Endothelial cell of umbilical vein (primary cell): ENCODE data around the gene NEAT1. TPM values are rescaled to one million over a fixed set of nuclear protein-coding genes. Genes with fewer than 3 reads are reported as not detected.

Experiments used
- BruUV-seq: library from RNA; stranded (reverse); fragments of 400-500 nt; replicated peaks from 2 replicates; lab custom pipeline; 2021; lab: Mats Ljungman, UMichigan
- CTCF ChIA-PET: fragments of 300-600, 350-600 bp; sonication (Branson Sonifier 250); formaldehyde crosslinking; loops from one replicate; lab custom pipeline; 2021; ENCODE audit warnings: antibody characterized with exemption, inconsistent platforms; lab: Charles Lee
- POLR2A ChIA-PET: fragments of 300-600, 350-600 bp; sonication (Branson Sonifier 250); formaldehyde crosslinking; loops from one replicate; lab custom pipeline; 2021; ENCODE audit warnings: antibody characterized with exemption, inconsistent platforms; lab: Charles Lee
- DNase-seq: peaks from one replicate; pipeline ENCODE4 v3.0.0-alpha.2; 2011; ENCODE audit warnings: low read depth, low spot score
- FAIRE-seq: peaks from 2 replicates; lab custom pipeline; 2011; peaks lifted over from hg19 to GRCh38; lab: Jason Lieb, UNC
- H2AFZ ChIP-seq: 2 replicates; pipeline ENCODE4 v1.6.0; 2012; ENCODE audit warnings: low read depth, low read length, control low read depth, inconsistent platforms
- H3K27ac ChIP-seq: 2 replicates; pipeline ENCODE4 v1.5.1; 2011; ENCODE audit warnings: low read depth, mild to moderate bottlenecking, control low read depth, low read length, moderate library complexity; ENCODE audit not compliant: insufficient read depth
- H3K27me3 ChIP-seq, 2 experiments: 2 replicates each; pipeline versions ENCODE4 v1.6.0 to v1.6.1; 2011; ENCODE audit warnings: low read length in 2 of 2, mixed read lengths in 1 of 2; ENCODE audit not compliant: control insufficient read depth in 2 of 2, insufficient read depth in 2 of 2
- H3K36me3 ChIP-seq, 2 experiments: 2 replicates in 1 of 2; 3 replicates in 1 of 2; pipeline ENCODE4 v1.5.1; 2011; ENCODE audit warnings: low read length in 2 of 2, mild to moderate bottlenecking in 1 of 2, moderate library complexity in 1 of 2; ENCODE audit not compliant: control insufficient read depth in 2 of 2, insufficient read depth in 2 of 2; ENCODE audit errors: extremely low read depth in 1 of 2
- H3K4me1 ChIP-seq: 3 replicates; pipeline ENCODE4 v1.5.1; 2011; ENCODE audit warnings: mild to moderate bottlenecking, low read length; ENCODE audit not compliant: control insufficient read depth, insufficient read depth; ENCODE audit errors: extremely low read depth
- H3K4me2 ChIP-seq: 2 replicates; pipeline ENCODE4 v1.6.1; 2011; ENCODE audit warnings: low read length, control low read depth, mixed read lengths; ENCODE audit not compliant: insufficient read depth
- H3K4me3 ChIP-seq, 3 experiments: fragments of 200-600 bp in 1 of 3; sonication (generic), shearing (Covaris generic) in 1 of 3; replicated peaks in 1 of 3; 2 replicates each; pipeline ENCODE4 v1.5.1; 2011 to 2016; ENCODE audit warnings: control low read depth in 3 of 3, low read length in 3 of 3, mild to moderate bottlenecking in 2 of 3, inconsistent platforms in 1 of 3, low read depth in 1 of 3, moderate library complexity in 1 of 3; ENCODE audit not compliant: insufficient read depth in 1 of 3
- H3K79me2 ChIP-seq: 2 replicates; pipeline ENCODE4 v1.6.0; 2012; ENCODE audit warnings: low read length, inconsistent platforms; ENCODE audit not compliant: control insufficient read depth, insufficient read depth
- H3K9ac ChIP-seq: replicated peaks from 2 replicates; pipeline ENCODE3; 2011; ENCODE audit warnings: low read length, control low read depth; ENCODE audit not compliant: insufficient read depth; ENCODE audit errors: extremely low read depth
- H3K9me1 ChIP-seq: replicated peaks from 3 replicates; pipeline ENCODE4 v1.6.0; 2011; ENCODE audit warnings: mild to moderate bottlenecking, low read length; ENCODE audit not compliant: control insufficient read depth, insufficient read depth; ENCODE audit errors: extremely low read depth
- H3K9me3 ChIP-seq: replicated peaks from 2 replicates; pipeline ENCODE4 v1.5.1; 2012; ENCODE audit warnings: low read length, inconsistent platforms; ENCODE audit not compliant: control insufficient read depth, insufficient read depth
- H4K20me1 ChIP-seq: replicated peaks from 2 replicates; pipeline ENCODE3; 2011; ENCODE audit warnings: mild to moderate bottlenecking, low read length; ENCODE audit not compliant: control insufficient read depth, insufficient read depth; ENCODE audit errors: extremely low read depth
- FOS ChIP-seq: IDR thresholded peaks from 2 replicates; pipeline ENCODE4 v1.6.1; 2011; ENCODE audit warnings: mild to moderate bottlenecking, low read length, moderate library complexity, borderline replicate concordance; ENCODE audit not compliant: insufficient read depth
- MAX ChIP-seq: IDR thresholded peaks from 2 replicates; pipeline ENCODE4 v1.6.1; 2011; ENCODE audit not compliant: insufficient read depth, insufficient read length
- MYC ChIP-seq: IDR thresholded peaks from one replicate; pipeline ENCODE4 v1.6.1; 2011; ENCODE audit warnings: mild to moderate bottlenecking, low read depth, low read length
- POLR2A ChIP-seq: IDR thresholded peaks from 2 replicates; pipeline ENCODE4 v1.6.1; 2012; ENCODE audit warnings: low read depth, mild to moderate bottlenecking, control low read depth, low read length
- POLR2AphosphoS5 ChIP-seq: IDR thresholded peaks from 2 replicates; pipeline ENCODE4 v1.6.1; 2012; ENCODE audit warnings: low read depth, mild to moderate bottlenecking, control low read depth, low read length, moderate library complexity; ENCODE audit not compliant: insufficient read depth
- dilution Hi-C: fragments of 300-500 bp; cut with MboI; formaldehyde crosslinking; loops from one replicate; pipeline ENCODE4 v1.15.0; 2019; ENCODE audit warnings: low sequenced_read_pairs; ENCODE audit not compliant: extremely low pct_ligation_motif_present
- intact Hi-C: fragments of 100-400 bp; cut with micrococcal nuclease; formaldehyde crosslinking; loops from one replicate; pipeline ENCODE4 v1.10.0; 2022
- polyA plus RNA-seq, 4 experiments: library from polyadenylated mRNA; depleted of rRNA in 3 of 4; stranded (reverse) in 3 of 4; unstranded in 1 of 4; fragments of >200 nt; gene quantifications; 2 replicates each; pipeline versions ENCODE4 v1.2.1 to v1.2.3, GENCODE V29; 2011 to 2012; ENCODE audit warnings: missing spikeins in 1 of 4
- total RNA-seq: library from RNA; stranded (reverse); gene quantifications from 2 replicates; pipeline ENCODE4 v1.2.3, GENCODE V29; 2021

Gene NEAT1
- total and polyA plus RNA-seq, 2 donors (not counting 3 experiments of a cell fraction or from before 2014, with no cell fraction given): 34.4 to 957 TPM

- ChIA-PET POLR2A (interaction anchor here (3.4 kb wide), 1 partner anchor 39 kb away, joined by 23 read pairs; the partner anchor contains the start of gene NEAT1), CTCF (no interaction called here)
- Histone ChIP-seq H3K4me2 (peak overlapping the region; percentile 31), H2AFZ (peak overlapping the region; percentile 12), H3K27me3 (no peaks in the 10 kb centered on the region), H3K4me3 (no peak overlapping the region), H3K9me3 (no peaks in the 10 kb centered on the region), H3K9me1 (no peaks in the 10 kb centered on the region), H3K27ac (peak overlapping the region; percentile 62), H3K36me3 (no peaks in the 10 kb centered on the region), H4K20me1 (no peaks in the 10 kb centered on the region), H3K79me2 (peaks cover 29% of the 10 kb centered on the region), H3K4me1 (peaks cover 61% of the 10 kb centered on the region), H3K9ac (peak overlapping the region; percentile 57)
- intact Hi-C loops: loop anchor here (5.0 kb wide), 1 partner anchor 188 kb away; the partner anchor contains the start of genes FAM89B and ZNRD2
- peak; percentile 59 for DNase-seq
- dilution Hi-C loops: no loop called here
- FAIRE-seq: peak; percentile 93
- TF ChIP-seq POLR2AphosphoS5 (peak; percentile 22), MYC (no peak)
- no TSS peak for BruUV-seq
Observed at GRCh38 chr11:65384301-65384889, 38.2 kb upstream of the NEAT1 start.

- H3K4me2 ChIP-seq: peak within 1 kb of the TSS; percentile 87
- peak within 1 kb of the TSS; percentile 57 to 81 (median 63) for H3K4me3 ChIP-seq
- no peaks in the 10 kb centered on the region for H3K36me3 ChIP-seq
- no peaks in the 10 kb centered on the region for H3K9me1 ChIP-seq
- ChIA-PET CTCF (interaction anchor here (0.7 to 1.2 kb wide), 2 partner anchors 17 to 85 kb away, joined by 3 read pairs; no protein-coding TSS in a partner anchor), POLR2A (interaction anchor here (0.8 to 1.4 kb wide), 3 partner anchors 33 to 112 kb away, joined by 3 to 4 read pairs (median 3); partner anchors contain the start of gene MALAT1)
- H3K9ac ChIP-seq: peak within 1 kb of the TSS; percentile 63
- peak within 1 kb of the TSS; percentile 94 for H3K27ac ChIP-seq
- H3K4me1 ChIP-seq: peaks cover 78% of the 10 kb centered on the region
- intact Hi-C loops (no loop called here), dilution Hi-C loops (no loop called here)
- H4K20me1 ChIP-seq: no peaks in the 10 kb centered on the region
- DNase-seq: peak; percentile 85
- H3K27me3 ChIP-seq: no peaks in the 10 kb centered on the region
- no peaks in the 10 kb centered on the region for H3K9me3 ChIP-seq
- peak; percentile 73 for FAIRE-seq
- H2AFZ ChIP-seq: peak within 1 kb of the TSS; percentile 90
- TF ChIP-seq FOS (no peak), POLR2A (peak; percentile 94), MAX (peak; percentile 50), POLR2AphosphoS5 (peak; percentile 94)
- peaks cover 47% of the 10 kb centered on the region for H3K79me2 ChIP-seq
- TSS peak; percentile 39 for BruUV-seq
Observed at GRCh38 chr11:65386307-65387140, 36.1 kb upstream of the NEAT1 start, which contains the start of gene FRMD8. TSS of gene FRMD8 (plus strand) at chr11:65386637. CDS start at chr11:65387037, 400 bp downstream.
